Kidney capillary endothelial cell (primary cell): ENCODE measurements around the gene ATP4B.

Source experiments
- DNase-seq: peaks from one replicate; pipeline ENCODE4 v3.0.0-alpha.2; 2018; ENCODE audit warnings: low spot score

Gene ATP4B

GRCh38 chr13:113607056-113607888, 50.7 kb downstream of the ATP4B start:
- no peak for DNase-seq

DNA sequence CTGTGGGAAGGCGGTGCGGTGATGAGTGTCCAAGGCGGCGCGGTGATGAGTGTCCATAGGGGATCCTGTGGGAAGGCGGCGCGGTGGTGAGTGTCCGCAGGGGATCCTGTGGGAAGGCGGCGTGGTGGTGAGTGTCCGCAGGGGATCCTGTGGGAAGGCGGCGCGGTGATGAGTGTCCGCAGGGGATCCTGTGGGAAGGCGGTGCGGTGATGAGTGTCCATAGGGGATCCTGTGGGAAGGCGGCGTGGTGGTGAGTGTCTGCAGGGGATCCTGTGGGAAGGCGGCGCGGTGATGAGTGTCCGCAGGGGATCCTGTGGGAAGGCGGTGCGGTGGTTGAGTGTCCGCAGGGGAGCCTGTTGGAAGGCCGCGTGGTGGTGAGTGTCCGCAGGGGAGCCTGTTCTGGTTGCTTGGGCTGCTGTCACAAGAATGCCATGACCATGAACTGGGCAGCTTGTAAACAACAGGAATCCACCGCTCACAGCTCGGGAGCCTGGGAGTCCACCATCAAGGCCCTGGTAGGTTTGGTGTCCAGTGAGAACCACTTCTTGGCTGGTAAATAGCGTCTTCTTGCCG, 52.0 kb downstream of the ATP4B start:
- DNase-seq: no peak

DNA sequence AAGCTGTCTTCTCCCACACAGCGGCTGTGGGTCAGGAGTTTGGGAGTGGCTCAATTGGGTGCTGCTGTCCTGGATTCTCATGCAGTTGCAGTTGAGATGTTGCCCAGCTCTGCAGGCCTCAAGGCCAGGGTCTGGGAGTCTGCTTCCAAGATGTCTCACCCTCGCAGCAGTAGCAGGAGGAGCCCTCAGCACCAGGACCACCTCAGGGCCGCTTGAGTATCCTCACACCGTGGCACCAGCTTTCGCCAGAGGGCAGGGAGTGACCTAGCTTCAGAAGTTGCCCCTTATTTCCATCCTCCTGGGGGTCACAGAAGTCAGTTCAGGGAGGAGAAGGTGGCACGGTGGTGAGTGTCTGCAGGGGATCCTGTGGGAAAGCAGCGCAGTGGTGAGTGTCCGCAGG, 52.5 kb downstream of the ATP4B start:
- no peak for DNase-seq

DNA sequence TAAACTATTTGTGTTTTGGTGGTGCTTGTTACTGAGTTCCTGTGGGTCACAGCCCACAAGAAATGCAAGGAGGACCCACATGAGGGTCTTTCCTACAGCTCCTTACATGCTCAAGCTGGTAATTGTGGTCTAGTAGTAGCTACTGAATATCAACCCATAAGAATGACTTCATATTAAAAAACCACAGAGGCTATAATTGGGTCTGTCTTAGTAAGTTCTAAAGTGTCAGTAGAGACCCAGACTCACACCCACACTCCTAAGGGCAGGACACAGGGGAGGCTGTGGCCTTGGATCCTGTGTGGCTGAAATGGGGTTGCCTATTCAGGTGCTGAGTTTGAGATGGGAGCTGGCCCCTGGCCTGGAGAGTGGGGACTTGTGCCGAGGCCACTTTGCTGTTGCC, 53.8 kb downstream of the ATP4B start:
- no peak for DNase-seq

DNA sequence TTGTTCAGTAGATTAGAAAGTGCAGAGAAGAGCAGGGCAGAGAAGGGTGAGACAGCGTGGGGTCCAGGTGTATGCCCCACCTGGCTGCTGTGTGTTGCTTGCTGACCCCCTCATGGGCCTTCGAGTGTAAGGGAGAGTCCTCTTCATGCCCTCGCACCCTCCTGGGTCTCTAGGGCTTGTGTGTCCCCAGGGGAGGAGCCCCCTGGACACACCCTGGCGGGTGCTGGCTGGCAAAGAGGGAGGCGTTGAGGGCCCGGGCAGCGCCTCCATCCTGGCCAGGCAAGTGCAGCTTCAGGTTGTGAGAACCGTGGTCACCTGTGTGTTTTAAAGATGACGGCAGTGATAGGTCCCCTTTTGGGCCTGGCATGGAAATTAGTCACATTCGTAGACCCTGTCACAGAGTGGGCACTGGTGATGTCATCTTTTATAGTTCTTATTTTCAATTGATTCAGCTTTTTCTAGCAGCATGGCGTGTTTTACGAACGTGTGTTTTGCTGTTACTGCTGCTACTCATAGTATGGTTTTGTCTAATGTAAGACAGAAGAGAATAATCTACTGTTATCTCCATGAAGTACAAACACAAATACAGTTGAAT, 54.8 kb downstream of the ATP4B start:
- DNase-seq: no peak

DNA sequence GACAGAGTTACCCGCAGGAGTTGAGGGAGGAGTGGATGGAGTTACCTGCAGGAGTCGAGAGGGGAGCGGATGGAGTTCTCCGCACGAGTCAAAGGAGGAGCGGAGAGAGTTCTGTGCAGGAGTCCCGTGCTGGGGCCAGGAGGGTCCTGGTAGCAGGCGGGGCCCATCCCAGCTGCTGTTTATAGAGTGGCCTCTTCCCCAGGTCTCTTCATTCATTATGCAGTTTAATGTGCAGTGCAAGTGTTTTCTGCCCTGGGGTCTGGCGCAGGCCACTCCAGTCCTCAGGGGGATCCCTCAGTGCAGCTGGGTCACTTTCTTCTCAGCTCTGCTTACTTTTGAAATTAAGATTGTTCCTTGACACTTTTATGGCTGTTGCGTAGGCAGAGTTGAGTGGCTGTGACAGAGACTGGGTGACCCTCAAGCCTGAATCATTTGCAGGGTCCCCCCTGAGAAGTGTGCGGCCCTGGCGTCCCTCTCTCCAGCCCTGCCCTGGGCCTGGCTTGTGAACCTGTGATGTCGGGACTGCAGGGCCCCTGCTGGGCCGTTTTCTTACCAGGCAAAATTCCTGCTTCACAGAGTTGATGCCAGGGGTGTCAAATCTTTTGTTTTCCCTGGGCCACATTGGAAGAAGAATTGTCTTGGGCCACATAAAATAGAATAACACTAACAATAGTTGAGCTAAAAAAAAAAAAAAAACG, 55.6 kb downstream of the ATP4B start:
- DNase-seq: no peak

DNA sequence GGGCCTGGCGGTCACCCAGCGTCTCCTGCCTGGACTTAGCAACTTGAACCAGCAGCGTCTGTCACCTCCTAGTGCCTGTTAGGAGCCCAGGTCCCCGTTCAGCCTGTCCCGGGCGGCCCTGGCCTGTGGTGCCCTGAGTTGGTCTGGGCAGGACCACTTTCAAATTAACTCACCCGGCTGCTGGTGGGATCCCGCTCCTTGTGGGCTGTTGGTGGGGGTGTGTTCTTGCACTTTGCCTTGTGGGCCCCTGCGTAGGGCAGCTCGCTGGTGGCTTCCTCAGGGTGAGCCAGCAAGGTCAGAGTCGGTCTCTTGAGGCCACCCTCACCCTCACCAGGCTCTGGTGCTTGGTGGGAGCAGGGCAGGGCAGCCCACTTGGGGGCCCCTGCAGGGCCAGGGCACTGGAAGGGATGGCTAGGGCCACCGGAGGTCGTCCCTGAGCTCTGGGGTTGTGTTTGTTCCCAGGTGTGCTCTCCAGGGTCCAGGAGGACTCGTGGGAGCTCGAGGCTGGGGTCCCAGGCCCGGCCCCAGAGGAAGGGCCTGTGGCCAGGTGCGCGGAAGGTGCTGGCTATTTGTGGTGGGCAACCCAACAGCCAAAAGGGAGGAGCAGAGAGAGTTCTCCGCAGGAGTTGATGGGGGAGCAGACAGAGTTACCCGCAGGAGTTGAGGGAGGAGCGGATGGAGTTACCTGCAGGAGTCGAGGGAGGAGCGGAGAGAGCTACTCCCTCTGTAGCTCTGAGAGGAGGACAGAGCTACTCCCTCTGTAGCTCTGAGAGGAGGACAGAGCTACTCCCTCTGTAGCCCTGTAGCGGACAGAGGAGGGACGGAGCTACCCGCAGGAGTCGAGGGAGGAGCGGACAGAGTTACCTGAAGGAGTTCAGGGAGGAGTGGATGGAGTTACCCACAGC, 56.6 kb downstream of the ATP4B start:
- no peak for DNase-seq

- no peak for DNase-seq
Observed at GRCh38 chr13:113599391-113599790, 58.6 kb downstream of the ATP4B start.
